Ovary (tissue), 10 donors: Measurements from ENCODE around the gene BLOC1S1. TPM values are rescaled to one million over a fixed set of nuclear protein-coding genes. Genes with fewer than 3 reads are reported as not detected.

Experiments used
- DNase-seq, 5 donors: peaks; one replicate each; pipeline ENCODE4 v3.0.0-alpha.2; 2019 to 2020
- H3K27ac ChIP-seq, 2 donors: fragments of 200-600 bp; one replicate each; pipeline versions ENCODE4 v1.5.1 to v1.8.0; 2019 to 2022
- H3K27me3 ChIP-seq: fragments of 200-600 bp; one replicate; pipeline ENCODE4 v1.8.0; 2022
- H3K36me3 ChIP-seq: fragments of 200-600 bp; sonication (generic); one replicate; pipeline ENCODE4 v1.5.1; 2019
- H3K4me1 ChIP-seq: one replicate; pipeline ENCODE4 v1.8.1; 2013; ENCODE audit warnings: mild to moderate bottlenecking, moderate library complexity; ENCODE audit not compliant: insufficient read depth
- H3K4me3 ChIP-seq: fragments of 200-600 bp; sonication (generic); one replicate; pipeline ENCODE4 v1.5.1; 2017
- H3K9me3 ChIP-seq, 2 donors: fragments of 200-600 bp in 1 of 2; sonication (generic) in 1 of 2; one replicate each; pipeline versions ENCODE4 v1.5.1 to v1.8.1; 2013 to 2019; ENCODE audit warnings: mild to moderate bottlenecking in 1 of 2, moderate library complexity in 1 of 2
- EP300 ChIP-seq: sonication (generic); formaldehyde crosslinking; IDR thresholded peaks from one replicate; pipeline ENCODE4 v1.6.1; 2017; ENCODE audit warnings: antibody characterized with exemption
- POLR2A ChIP-seq: fragments of 450-650 bp; IDR thresholded peaks from one replicate; pipeline ENCODE4 v1.6.1; 2017; ENCODE audit warnings: antibody characterized with exemption, mild to moderate bottlenecking, moderate library complexity
- WGBS, 3 donors: extraction: QIAGEN DNeasy Blood & Tissue Kit in 1 of 3; methylation state at CpG; one replicate each; pipeline versions ENCODE4 v1.1.5 to v1.1.7; 2013 to 2017; 5-methylcytosine and 5-hydroxymethylcytosine counted together
- intact Hi-C, 4 donors: fragments of 100-400 bp; cut with DNase I; formaldehyde crosslinking; loops; one replicate each; pipeline versions ENCODE4 v1.11.0 to v1.15.1; 2022 to 2023
- long read RNA-seq, 3 donors: library from polyadenylated mRNA in 2 of 3; unstranded in 2 of 3; transcript quantifications; one replicate each; pipeline ENCODE4 v2.0.0 and lab custom pipeline, GENCODE V29; 2021 to 2026
- polyA plus RNA-seq, 2 donors: library from polyadenylated mRNA; stranded (reverse); fragments of 200-250 nt in 1 of 2; fragments of 350-450 nt in 1 of 2; fragmentation: Illumina TruSeq in 1 of 2; extraction: RNeasy Lipid Tissue Mini Kit (QIAGEN cat#74804) in 1 of 2; gene quantifications; one replicate each; pipeline ENCODE4 v1.2.3, GENCODE V29; 2013 to 2014
- total RNA-seq, 7 donors: library from RNA; depleted of rRNA in 2 of 7; stranded (reverse); fragments of >200 nt in 2 of 7; fragmentation: NEBNext Ultra II Directional in 3 of 7; extraction: Animal tissue kit (Norgen Biotek cat#: 25700) in 3 of 7; gene quantifications; one replicate each; pipeline versions ENCODE4 v1.1.0 to v1.2.4, GENCODE V29; 2016 to 2023
- TF ChIP-seq, protein P1 (sequence below), 3 donors: fragments of 450-650 bp in 2 of 3; fragments of 200-600 bp in 1 of 3; IDR thresholded peaks; one replicate each; pipeline versions ENCODE4 v1.5.1 to v1.8.0; 2016 to 2022; ENCODE audit warnings: antibody characterized with exemption in 3 of 3, mild to moderate bottlenecking in 1 of 3
- donor health status: DM: no; HTN: no; CAD: no; lungs with moderate emphysema.
- donor health status: DM: no; HTN: no; CAD: no.
- donor health status: Bipolar disorder and iron deficiency.
- donor health status: DM: yes; HTN: yes; CAD: no.
- donor health status: DM: no; HTN: no; CAD: no.
- donor health status: DM: yes; HTN: yes; CAD: no.

BLOC1S1 gene
- total RNA-seq (100 to 1,000 TPM in 4 of 7 donors, 10 to 100 TPM in 3; 96.0 to 143 (median 120) TPM), polyA plus RNA-seq (100 to 1,000 TPM; 101 to 214 TPM)
- long read RNA-seq, donor 1, transcript BLOC1S1-204 (3 exons, 1,229 nt), result major isoform, 18 of 33 reads
- long read RNA-seq, donor 1, transcript BLOC1S1-203 (4 exons, 571 nt), result minor isoform, 15 of 33 reads
- long read RNA-seq, donor 1, partial matches to known transcripts, result 0 of 33 reads
- long read RNA-seq, donor 1, other reads (novel, unspliced or antisense), result 0 of 33 reads
- long read RNA-seq, donor 2, transcript BLOC1S1-203 (4 exons, 571 nt), result major isoform, 89 of 96 reads
- long read RNA-seq, donor 2, partial matches to known transcripts, result 0 of 96 reads
- long read RNA-seq, donor 2, other reads (novel, unspliced or antisense), result 0 of 96 reads
- long read RNA-seq, donor 3, transcript BLOC1S1-203 (4 exons, 571 nt), result major isoform, 52 of 61 reads
- long read RNA-seq, donor 3, partial matches to known transcripts, result 3 of 61 reads
- long read RNA-seq, donor 3, other reads (novel, unspliced or antisense), result 0 of 61 reads

DNA sequence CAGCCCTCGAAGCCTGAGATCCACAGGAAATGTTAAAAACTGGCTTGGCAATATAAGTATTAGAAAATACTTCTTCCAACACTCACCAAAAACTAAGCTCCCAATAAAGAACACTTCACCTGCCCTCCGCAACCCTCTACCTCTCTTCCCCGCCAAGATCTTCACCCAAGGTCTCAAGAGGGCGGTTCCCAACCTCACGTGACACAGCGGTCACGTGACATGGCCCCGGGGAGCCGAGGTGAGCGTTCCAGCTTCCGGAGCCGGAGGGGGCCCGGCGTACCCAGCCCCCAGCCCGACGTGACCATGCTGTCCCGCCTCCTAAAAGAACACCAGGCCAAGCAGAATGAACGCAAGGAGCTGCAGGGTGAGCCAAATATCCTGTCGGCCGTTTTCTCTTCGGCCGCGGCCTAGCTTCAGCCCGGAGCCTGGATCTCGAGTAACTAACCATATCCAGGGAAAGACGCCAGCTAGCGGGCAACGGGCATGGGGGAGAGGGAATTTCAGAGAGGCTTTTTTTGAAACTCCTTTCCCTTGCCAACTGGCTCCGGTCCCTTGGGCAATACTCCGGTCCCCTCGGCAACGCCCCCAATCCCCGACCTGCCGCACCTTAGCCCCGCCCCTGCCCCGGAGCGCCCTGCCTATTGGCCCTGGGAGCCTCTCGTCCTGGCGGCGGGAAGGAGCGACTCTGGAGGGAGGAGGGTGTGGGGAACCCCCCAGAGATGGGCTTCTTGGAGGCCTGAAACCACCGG lies at the start of gene BLOC1S1:
BLOC1S1 (plus strand) TSS at position 214 of the 749 bp plus-strand sequence; CDS start at position 220, 6 bp downstream.
- H3K4me3 ChIP-seq, result peak within 1 kb of the TSS; percentile 52
- H3K4me1 ChIP-seq, result peaks cover 12% of the 10 kb centered on the region
- no peaks in the 10 kb centered on the region for H3K36me3 ChIP-seq
- H3K27me3 ChIP-seq, result no peaks in the 10 kb centered on the region
- H3K9me3 ChIP-seq, result no peaks in the 10 kb centered on the region
- peak within 1 kb of the TSS; percentile 88 for H3K27ac ChIP-seq
- WGBS, 3 donors, result 0 to 1% (median 1%) methylated on average over 34 to 42 of the region's 42 CpGs
- intact Hi-C loops, result no loop called here
- peak; percentile 37 for TF ChIP-seq EP300
- TF ChIP-seq POLR2A, result peak; percentile 49
- TF ChIP-seq, protein P1, sequence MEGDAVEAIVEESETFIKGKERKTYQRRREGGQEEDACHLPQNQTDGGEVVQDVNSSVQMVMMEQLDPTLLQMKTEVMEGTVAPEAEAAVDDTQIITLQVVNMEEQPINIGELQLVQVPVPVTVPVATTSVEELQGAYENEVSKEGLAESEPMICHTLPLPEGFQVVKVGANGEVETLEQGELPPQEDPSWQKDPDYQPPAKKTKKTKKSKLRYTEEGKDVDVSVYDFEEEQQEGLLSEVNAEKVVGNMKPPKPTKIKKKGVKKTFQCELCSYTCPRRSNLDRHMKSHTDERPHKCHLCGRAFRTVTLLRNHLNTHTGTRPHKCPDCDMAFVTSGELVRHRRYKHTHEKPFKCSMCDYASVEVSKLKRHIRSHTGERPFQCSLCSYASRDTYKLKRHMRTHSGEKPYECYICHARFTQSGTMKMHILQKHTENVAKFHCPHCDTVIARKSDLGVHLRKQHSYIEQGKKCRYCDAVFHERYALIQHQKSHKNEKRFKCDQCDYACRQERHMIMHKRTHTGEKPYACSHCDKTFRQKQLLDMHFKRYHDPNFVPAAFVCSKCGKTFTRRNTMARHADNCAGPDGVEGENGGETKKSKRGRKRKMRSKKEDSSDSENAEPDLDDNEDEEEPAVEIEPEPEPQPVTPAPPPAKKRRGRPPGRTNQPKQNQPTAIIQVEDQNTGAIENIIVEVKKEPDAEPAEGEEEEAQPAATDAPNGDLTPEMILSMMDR (IDR thresholded peaks at IDR 0.05), result peak in 1 of 3 donors; percentile 24
- DNase-seq, result peak; percentile 93 to 97 (median 95)

DNA sequence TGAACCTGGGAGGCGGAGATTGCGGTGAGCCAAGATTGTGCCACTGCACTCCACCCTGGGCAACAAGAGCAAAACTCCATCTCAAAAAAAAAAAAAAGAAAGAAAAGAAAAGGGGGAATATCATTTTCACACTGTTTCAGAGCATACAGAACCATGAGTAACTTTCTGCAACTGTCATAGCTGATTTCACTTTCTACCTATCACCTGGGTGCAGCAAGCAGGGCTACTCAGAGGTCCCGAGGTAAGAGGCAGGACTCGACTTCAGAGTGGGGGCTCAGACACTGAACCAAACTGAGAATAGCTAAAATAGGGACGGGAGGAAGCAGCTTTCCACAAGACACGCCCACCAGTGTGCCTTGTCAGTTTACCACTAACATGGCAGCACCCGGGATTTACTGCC lies 49.3 kb upstream of the BLOC1S1 start:
- intact Hi-C loops, result no loop called here
- no peak for DNase-seq
- H3K27ac ChIP-seq, result no peak overlapping the region

DNA sequence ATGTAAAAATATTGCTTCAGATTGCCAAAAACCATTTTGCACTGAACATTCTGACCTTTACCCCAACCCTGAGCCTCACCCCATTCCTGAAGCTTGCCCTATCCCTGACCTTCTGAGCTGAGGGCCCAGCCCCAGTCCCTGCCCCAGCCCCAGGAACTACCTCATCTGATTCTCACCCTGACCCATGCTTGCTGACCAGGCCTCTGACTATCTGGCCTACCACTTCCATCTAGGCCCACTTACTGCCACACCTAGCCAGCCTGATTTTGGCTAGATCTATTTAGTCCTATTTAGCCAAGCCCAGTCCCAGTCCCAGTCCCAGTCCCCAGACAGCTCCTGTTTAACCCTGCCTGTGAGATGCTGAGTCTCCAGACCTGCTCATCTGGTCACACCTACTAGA lies 45.6 kb upstream of the BLOC1S1 start:
- TF ChIP-seq, protein P1 (IDR thresholded peaks at IDR 0.05), result no peak
- TF ChIP-seq POLR2A (no peak), EP300 (no peak)
- intact Hi-C loops, result no loop called here
- H3K9me3 ChIP-seq, result no peaks in the 10 kb centered on the region
- no peaks in the 10 kb centered on the region for H3K4me1 ChIP-seq
- H3K36me3 ChIP-seq, result no peaks in the 10 kb centered on the region
- no peak for DNase-seq
- H3K27ac ChIP-seq, result no peak overlapping the region
- no peak overlapping the region for H3K4me3 ChIP-seq
- no peaks in the 10 kb centered on the region for H3K27me3 ChIP-seq

More for the DNA sequence above, 49.3 kb upstream of the BLOC1S1 start:
- WGBS, 3 donors, result 77 to 78% (median 77%) methylated on average over 7 of the region's 7 CpGs
- H3K9me3 ChIP-seq, result no peaks in the 10 kb centered on the region
- no peaks in the 10 kb centered on the region for H3K4me1 ChIP-seq
- no peaks in the 10 kb centered on the region for H3K27me3 ChIP-seq
- H3K4me3 ChIP-seq, result no peak overlapping the region
- TF ChIP-seq EP300 (no peak), POLR2A (no peak)
- TF ChIP-seq, protein P1 (IDR thresholded peaks at IDR 0.05), result no peak
- no peaks in the 10 kb centered on the region for H3K36me3 ChIP-seq

DNA sequence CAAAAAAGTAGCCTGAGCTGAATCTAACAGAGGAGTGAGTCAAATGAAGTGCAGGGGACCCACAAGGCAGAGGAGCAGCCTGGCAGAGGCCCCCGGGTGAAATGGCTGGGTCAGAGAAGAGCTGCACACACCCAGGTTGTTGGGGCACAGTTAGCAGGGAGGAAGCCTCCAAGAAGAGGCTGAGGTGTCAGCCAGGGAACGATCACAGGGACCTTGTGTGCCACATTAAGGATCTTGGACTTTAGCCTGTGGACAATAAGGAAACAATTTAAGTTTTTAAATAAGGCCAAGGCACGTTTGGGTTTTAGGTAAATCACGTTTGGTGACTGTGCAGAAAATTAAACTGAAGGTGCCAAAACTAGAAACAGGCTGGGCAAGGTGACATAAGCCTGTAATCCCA lies 44.1 kb upstream of the BLOC1S1 start:
- WGBS, 3 donors, result 47 to 68% (median 66%) methylated on average over 4 of the region's 4 CpGs
- Histone ChIP-seq H3K27ac (no peak overlapping the region), H3K9me3 (no peaks in the 10 kb centered on the region), H3K4me1 (no peaks in the 10 kb centered on the region), H3K4me3 (no peak overlapping the region), H3K27me3 (no peaks in the 10 kb centered on the region), H3K36me3 (no peaks in the 10 kb centered on the region)
- intact Hi-C loops, result no loop called here
- no peak for DNase-seq
- TF ChIP-seq EP300 (no peak), POLR2A (no peak)
- TF ChIP-seq, protein P1 (IDR thresholded peaks at IDR 0.05), result no peak
